Measurements from ENCODE around the gene FAM217B.

The FAM217B gene

GRCh38 chr20:59940129-59940955 lies at the start of gene FAM217B, which contains the start of gene PPP1R3D:
Gene FAM217B (plus strand): TSS chr20:59940389. CDS start chr20:59943944, 3,555 bp downstream.
Gene PPP1R3D (minus strand): TSS chr20:59940305. CDS start chr20:59939931, 374 bp downstream.
- in situ Hi-C loops (cut with MboI; ENCODE audit: low sequenced_read_pairs) = no loop called here

- in situ Hi-C loops (cut with MboI; ENCODE audit: low sequenced_read_pairs) = no loop called here
Measured at GRCh38 chr20:59891581-59891980, 48.6 kb upstream of the FAM217B start.

GRCh38 chr20:59895908-59896307 lies 44.3 kb upstream of the FAM217B start:
- in situ Hi-C loops (cut with MboI; ENCODE audit: low sequenced_read_pairs) = no loop called here

GRCh38 chr20:59902470-59902869 lies 37.7 kb upstream of the FAM217B start:
- in situ Hi-C loops (cut with MboI; ENCODE audit: low sequenced_read_pairs) = no loop called here

GRCh38 chr20:59903621-59904020 lies 36.6 kb upstream of the FAM217B start:
- in situ Hi-C loops (cut with MboI; ENCODE audit: low sequenced_read_pairs) = no loop called here

GRCh38 chr20:59908855-59909254 lies 31.3 kb upstream of the FAM217B start:
- in situ Hi-C loops (cut with MboI; ENCODE audit: low sequenced_read_pairs) = no loop called here

GRCh38 chr20:59911041-59911440 lies 29.1 kb upstream of the FAM217B start:
- in situ Hi-C loops (cut with MboI; ENCODE audit: low sequenced_read_pairs) = no loop called here

GRCh38 chr20:59912609-59913008 lies 27.6 kb upstream of the FAM217B start:
- in situ Hi-C loops (cut with MboI; ENCODE audit: low sequenced_read_pairs) = no loop called here

- in situ Hi-C loops (cut with MboI; ENCODE audit: low sequenced_read_pairs) = no loop called here
Measured at GRCh38 chr20:59920944-59921343, 19.2 kb upstream of the FAM217B start.

GRCh38 chr20:59923514-59923913 lies 16.7 kb upstream of the FAM217B start:
- in situ Hi-C loops (cut with MboI; ENCODE audit: low sequenced_read_pairs) = no loop called here

- in situ Hi-C loops (cut with MboI; ENCODE audit: low sequenced_read_pairs) = no loop called here
Measured at GRCh38 chr20:59925359-59925758, 14.8 kb upstream of the FAM217B start.

GRCh38 chr20:59925899-59926298 lies 14.3 kb upstream of the FAM217B start:
- in situ Hi-C loops (cut with MboI; ENCODE audit: low sequenced_read_pairs) = no loop called here

- in situ Hi-C loops (cut with MboI; ENCODE audit: low sequenced_read_pairs) = no loop called here
Measured at GRCh38 chr20:59931511-59932312, 8.5 kb upstream of the FAM217B start.

GRCh38 chr20:59932616-59933295 lies 7.4 kb upstream of the FAM217B start:
- in situ Hi-C loops (cut with MboI; ENCODE audit: low sequenced_read_pairs) = no loop called here

- in situ Hi-C loops (cut with MboI; ENCODE audit: low sequenced_read_pairs) = no loop called here
Measured at GRCh38 chr20:59933296-59933848, 6.8 kb upstream of the FAM217B start, which contains the start of gene SYCP2. Gene SYCP2 (minus strand): TSS chr20:59933637. CDS start chr20:59922413, 11,224 bp downstream.

GRCh38 chr20:59933849-59934585 lies 6.2 kb upstream of the FAM217B start:
- in situ Hi-C loops (cut with MboI; ENCODE audit: low sequenced_read_pairs) = no loop called here

- in situ Hi-C loops (cut with MboI; ENCODE audit: low sequenced_read_pairs) = no loop called here
Measured at GRCh38 chr20:59935457-59936185, 4.6 kb upstream of the FAM217B start.

GRCh38 chr20:59936409-59936808 lies 3.8 kb upstream of the FAM217B start:
- in situ Hi-C loops (cut with MboI; ENCODE audit: low sequenced_read_pairs) = no loop called here

GRCh38 chr20:59937150-59937549 lies 3.0 kb upstream of the FAM217B start:
- in situ Hi-C loops (cut with MboI; ENCODE audit: low sequenced_read_pairs) = no loop called here
